Effector memory CD4-positive, alpha-beta T cell (primary cell): ENCODE measurements around the gene OR51V1.

Experiments
- DNase-seq, 3 donors: peaks; one replicate each; pipeline ENCODE4 v3.0.0-alpha.2; 2020
- H3K27ac ChIP-seq: 2 replicates; pipeline ENCODE4 v1.7.0; 2013; ENCODE audit warnings: mild to moderate bottlenecking, low read length, moderate library complexity; ENCODE audit not compliant: insufficient read depth, poor library complexity, severe bottlenecking
- H3K27me3 ChIP-seq: replicated peaks from 2 replicates; pipeline ENCODE4 v1.7.0; 2013; ENCODE audit warnings: mild to moderate bottlenecking, low read length; ENCODE audit not compliant: insufficient read depth, control insufficient read depth, poor library complexity, severe bottlenecking
- H3K36me3 ChIP-seq: 2 replicates; pipeline ENCODE4 v1.7.0; 2013; ENCODE audit warnings: mild to moderate bottlenecking, low read length, moderate library complexity; ENCODE audit not compliant: control insufficient read depth, insufficient read depth
- H3K4me1 ChIP-seq: 2 replicates; pipeline ENCODE4 v1.7.0; 2013; ENCODE audit warnings: low read length, mild to moderate bottlenecking; ENCODE audit not compliant: control insufficient read depth, insufficient read depth, poor library complexity, severe bottlenecking
- H3K4me3 ChIP-seq: 2 replicates; pipeline ENCODE4 v1.7.0; 2013; ENCODE audit warnings: low read length, low read depth, mild to moderate bottlenecking; ENCODE audit not compliant: insufficient read depth, poor library complexity, severe bottlenecking
- H3K9me3 ChIP-seq: 2 replicates; pipeline ENCODE4 v1.7.0; 2013; ENCODE audit warnings: mild to moderate bottlenecking, low read length, moderate library complexity; ENCODE audit not compliant: control insufficient read depth

Gene OR51V1

DNA sequence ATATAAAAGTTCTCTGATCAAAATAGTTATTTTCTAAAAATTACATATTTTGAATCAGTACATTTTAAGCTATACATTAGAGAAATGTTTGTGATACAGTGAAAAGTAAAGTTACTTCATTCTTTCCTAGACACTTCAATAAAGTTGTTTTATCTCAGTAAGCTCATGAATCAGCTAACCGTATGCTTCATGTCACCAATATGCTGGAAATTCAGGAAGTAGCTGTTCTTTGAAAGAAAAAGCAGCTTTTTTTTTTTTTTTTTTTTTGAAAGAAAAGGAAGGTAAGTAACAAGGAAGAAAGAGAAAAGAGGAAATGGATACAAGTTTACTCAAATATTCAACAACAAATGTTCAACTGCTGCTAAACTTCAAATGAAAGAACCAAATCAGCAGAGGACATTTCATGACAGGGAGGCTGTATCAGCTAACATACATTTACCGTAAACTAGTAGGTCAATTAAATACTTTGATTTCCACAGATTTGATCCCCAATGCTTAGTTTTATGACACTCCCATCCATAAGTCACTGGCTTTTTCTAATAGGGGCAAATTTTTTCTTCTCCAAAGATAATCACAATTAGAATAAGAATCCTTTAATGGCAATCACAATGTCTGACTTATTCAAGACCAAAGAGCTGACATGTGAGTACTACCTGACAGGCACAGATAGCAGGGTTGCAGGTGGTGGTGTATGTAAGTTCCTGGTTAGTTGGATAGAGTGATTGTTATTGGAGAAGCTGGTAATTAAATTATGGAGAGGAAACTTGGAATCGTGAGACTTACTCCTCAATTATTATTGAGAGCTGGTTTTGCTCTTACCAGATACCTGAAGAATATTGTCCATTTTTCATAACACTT is 46.7 kb downstream of the OR51V1 start:
- H3K9me3 ChIP-seq, result no peaks in the 10 kb centered on the region
- no peaks in the 10 kb centered on the region for H3K4me1 ChIP-seq
- H3K27ac ChIP-seq, result no peak overlapping the region
- H3K36me3 ChIP-seq, result no peaks in the 10 kb centered on the region
- no peaks in the 10 kb centered on the region for H3K27me3 ChIP-seq
- H3K4me3 ChIP-seq, result no peak overlapping the region
- DNase-seq, result no peak

GRCh38 chr11:5151713-5152153 is 48.7 kb downstream of the OR51V1 start:
- H3K27me3 ChIP-seq, result no peaks in the 10 kb centered on the region
- DNase-seq, result no peak
- H3K4me3 ChIP-seq, result no peak overlapping the region
- H3K27ac ChIP-seq, result no peak overlapping the region
- H3K9me3 ChIP-seq, result no peaks in the 10 kb centered on the region
- no peaks in the 10 kb centered on the region for H3K36me3 ChIP-seq
- no peaks in the 10 kb centered on the region for H3K4me1 ChIP-seq
